ENCODE data around the gene FBRS. TPM values are rescaled to one million over a fixed set of nuclear protein-coding genes. Genes with fewer than 3 reads are reported as not detected.

FBRS gene
- total RNA-seq, 1 experiment from 2014 or later = 16.8 TPM

- H2BK15ac ChIP-seq (ENCODE audit: low read depth, low read length) = no peak overlapping the region
- H3K56ac ChIP-seq (ENCODE audit: insufficient read length, low read depth, low read length) = no peak overlapping the region
- H2BK120ac ChIP-seq (ENCODE audit: low read depth, low read length, poor library complexity, severe bottlenecking) = no peak overlapping the region
- Mint-ChIP-seq H3K4me1 (peaks cover 1 to 8% of the 10 kb centered on the region in 2 experiments), H3K9me3 (no peaks in the 10 kb centered on the region), H3K36me3 (ENCODE audit: insufficient read depth in 1 of 3, low read depth in 3 of 3) (peaks cover 20 to 59% (median 53%) of the 10 kb centered on the region in 3 experiments), H3K27me3 (ENCODE audit: low read depth) (peaks cover 71% of the 10 kb centered on the region), H3K27ac (no peak overlapping the region), H3K4me3 (no peak overlapping the region)
- no peak overlapping the region for H2BK5ac ChIP-seq (ENCODE audit: insufficient read length, low read length)
- H2AFZ ChIP-seq (ENCODE audit: low read length) = no peak overlapping the region
- no peak overlapping the region for H3T11ph ChIP-seq (ENCODE audit: low read length)
- no peak overlapping the region for H2AK5ac ChIP-seq (ENCODE audit: insufficient read length, low read length)
- no CpG with 5 or more reads among the region's 17 CpGs for WGBS (ENCODE audit: extremely low coverage, insufficient read length, low lambda C conversion rate)
- no peak overlapping the region for H2BK12ac ChIP-seq (ENCODE audit: insufficient read length, low read depth, low read length)
- no peak overlapping the region for H3K18ac ChIP-seq (ENCODE audit: insufficient read length, low read depth, low read length)
- H4K8ac ChIP-seq (replicated peaks; ENCODE audit: insufficient read length, low read depth, low read length) = no peak overlapping the region
- no peaks in the 10 kb centered on the region for H3K79me1 ChIP-seq (ENCODE audit: insufficient read depth, low read depth, low read length, poor library complexity, severe bottlenecking)
- no peaks in the 10 kb centered on the region for H3K4me1 ChIP-seq (ENCODE audit: insufficient read depth, low read length)
- H3K4me2 ChIP-seq (ENCODE audit: insufficient read depth, insufficient read length, low read length) = no peak overlapping the region
- no peak overlapping the region for H3K9ac ChIP-seq (ENCODE audit: extremely low read depth, insufficient read length, low read length)
- H3K23ac ChIP-seq (ENCODE audit: insufficient read length, low read depth, low read length) = no peak overlapping the region
- H3K4ac ChIP-seq (ENCODE audit: low read depth, low read length) = no peak overlapping the region
- H4K20me1 ChIP-seq (ENCODE audit: control insufficient read depth, insufficient read depth, insufficient read length) = no peaks in the 10 kb centered on the region
- H3K27ac ChIP-seq (ENCODE audit: insufficient read length, low read depth, low read length) = no peak overlapping the region
- H4K91ac ChIP-seq (ENCODE audit: insufficient read length, low read depth, low read length) = no peak overlapping the region
- H2BK20ac ChIP-seq (ENCODE audit: low read depth, low read length, poor library complexity, severe bottlenecking) = no peak overlapping the region
- H3K27me3 ChIP-seq (ENCODE audit: insufficient read depth, low read length) = peaks cover 15% of the 10 kb centered on the region; the same call in 1 of the 2 replicates
- H3K14ac ChIP-seq (ENCODE audit: insufficient read depth, low read length) = no peak overlapping the region
- no peaks in the 10 kb centered on the region for H3K79me2 ChIP-seq (ENCODE audit: insufficient read depth, low read length)
- no peaks in the 10 kb centered on the region for H3K23me2 ChIP-seq (ENCODE audit: insufficient read length, low read depth, low read length, poor library complexity, severe bottlenecking)
- TF ChIP-seq, protein P1, sequence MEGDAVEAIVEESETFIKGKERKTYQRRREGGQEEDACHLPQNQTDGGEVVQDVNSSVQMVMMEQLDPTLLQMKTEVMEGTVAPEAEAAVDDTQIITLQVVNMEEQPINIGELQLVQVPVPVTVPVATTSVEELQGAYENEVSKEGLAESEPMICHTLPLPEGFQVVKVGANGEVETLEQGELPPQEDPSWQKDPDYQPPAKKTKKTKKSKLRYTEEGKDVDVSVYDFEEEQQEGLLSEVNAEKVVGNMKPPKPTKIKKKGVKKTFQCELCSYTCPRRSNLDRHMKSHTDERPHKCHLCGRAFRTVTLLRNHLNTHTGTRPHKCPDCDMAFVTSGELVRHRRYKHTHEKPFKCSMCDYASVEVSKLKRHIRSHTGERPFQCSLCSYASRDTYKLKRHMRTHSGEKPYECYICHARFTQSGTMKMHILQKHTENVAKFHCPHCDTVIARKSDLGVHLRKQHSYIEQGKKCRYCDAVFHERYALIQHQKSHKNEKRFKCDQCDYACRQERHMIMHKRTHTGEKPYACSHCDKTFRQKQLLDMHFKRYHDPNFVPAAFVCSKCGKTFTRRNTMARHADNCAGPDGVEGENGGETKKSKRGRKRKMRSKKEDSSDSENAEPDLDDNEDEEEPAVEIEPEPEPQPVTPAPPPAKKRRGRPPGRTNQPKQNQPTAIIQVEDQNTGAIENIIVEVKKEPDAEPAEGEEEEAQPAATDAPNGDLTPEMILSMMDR (conservative IDR thresholded peaks at IDR 0.05) = no peak
- no peak for DNase-seq
- no peaks in the 10 kb centered on the region for H3K9me3 ChIP-seq (ENCODE audit: control insufficient read depth, low read depth, low read length)
- no peak overlapping the region for H4K5ac ChIP-seq (ENCODE audit: insufficient read length, low read depth, low read length)
These were observed 4.2 kb downstream of the FBRS start for GRCh38 chr16:30662449-30662848.

All from H9 (cell line).